GM18873 (cell line): ENCODE measurements around the gene PLAC9.
"Not testable (repeated sequence)": the region's sequence is repeated elsewhere in the genome, so short reads cannot be mapped to it uniquely, and the experiment has no call there.

Experiments
- ATAC-seq: cut with Tn5 transposase; IDR thresholded peaks from one replicate; pipeline ENCODE4 v1.9.1; 2021; ENCODE audit warnings: mild to moderate bottlenecking, moderate library complexity, moderate number of reproducible peaks; ENCODE audit not compliant: unreplicated experiment, low FRiP score

Gene PLAC9

DNA sequence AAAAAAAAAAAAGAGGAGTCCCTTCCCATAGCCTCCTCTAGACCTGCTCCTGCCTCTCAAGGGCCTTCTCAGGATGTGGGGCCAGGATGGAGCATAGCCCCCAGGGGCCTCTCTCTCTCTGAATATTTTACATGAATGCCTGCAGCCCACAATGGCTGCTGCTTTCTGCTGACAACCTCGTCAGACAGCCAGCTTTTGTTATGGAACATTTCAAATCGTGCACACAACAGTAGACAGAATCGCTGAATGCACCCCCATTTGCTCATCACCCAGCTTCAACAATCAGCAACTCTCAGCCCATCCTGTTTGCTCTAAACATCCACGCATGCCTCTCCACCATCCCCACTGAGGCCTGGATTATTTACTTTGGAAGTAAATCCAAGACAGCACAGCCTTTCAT is 5.4 kb downstream of the PLAC9 start:
- ATAC-seq = no peak

DNA sequence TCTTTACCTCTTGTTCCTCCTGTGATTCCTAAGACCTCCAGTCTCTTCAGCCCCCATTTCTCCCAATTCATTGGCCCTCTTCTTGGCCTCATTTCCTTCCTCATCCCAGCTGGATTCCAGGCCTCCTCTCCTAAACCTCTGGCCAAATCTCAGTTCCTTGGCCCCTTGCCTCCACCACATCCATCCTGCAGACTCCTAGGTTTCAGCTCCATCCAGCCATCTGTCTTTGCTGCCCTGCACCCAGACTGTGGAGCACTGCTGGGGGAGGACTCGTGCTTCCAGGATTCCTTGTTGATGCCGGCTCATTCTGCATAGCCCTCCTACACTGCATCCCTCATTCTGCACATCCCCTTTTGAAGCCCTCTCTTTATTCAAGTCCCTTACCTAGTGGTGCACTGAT is 6.7 kb downstream of the PLAC9 start:
- ATAC-seq = no peak

- no peak for ATAC-seq
These were observed 7.7 kb downstream of the PLAC9 start for GRCh38 chr10:80140251-80140650.

DNA sequence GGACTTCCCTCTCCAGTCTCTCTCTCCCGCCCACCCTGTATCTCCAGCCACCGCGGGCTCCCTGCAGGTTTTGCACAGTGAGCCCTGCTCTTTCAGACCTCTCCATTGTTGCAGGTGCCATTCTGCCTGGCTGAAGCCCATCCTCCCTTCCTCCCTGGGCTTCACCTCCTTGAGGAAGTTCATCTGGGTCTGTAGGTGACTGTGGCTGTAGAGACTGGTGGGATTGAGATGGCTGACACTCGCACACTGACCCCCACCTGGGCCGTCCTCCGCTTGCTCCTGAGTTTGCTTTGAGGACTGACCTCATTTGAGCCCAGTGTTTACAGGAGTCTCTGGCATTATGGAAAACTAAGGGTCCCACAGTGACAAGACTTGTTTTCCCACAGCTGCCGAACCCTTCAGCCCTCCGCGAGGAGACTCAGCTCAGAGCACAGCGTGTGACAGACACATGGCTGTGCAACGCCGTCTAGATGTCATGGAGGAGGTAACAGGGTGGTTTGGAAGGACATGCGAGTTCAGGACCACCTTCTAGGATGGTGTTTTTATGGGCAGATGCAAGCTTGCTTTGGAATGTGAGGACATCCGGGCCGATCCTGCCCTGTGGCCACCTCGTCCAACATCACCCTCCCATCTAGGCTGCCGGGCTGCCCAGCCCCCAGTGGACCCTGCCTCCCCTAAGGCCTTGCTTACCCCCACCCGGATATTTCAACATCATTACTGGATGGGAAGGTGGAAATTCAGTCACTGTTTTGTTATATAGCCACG is 9.3 kb downstream of the PLAC9 start:
- ATAC-seq = no peak

- ATAC-seq = peak; percentile 38
These were observed 11.7 kb downstream of the PLAC9 start for GRCh38 chr10:80144067-80144695.

GRCh38 chr10:80144696-80145131 is 12.2 kb downstream of the PLAC9 start:
- ATAC-seq = peak; percentile 40

- not testable (repeated sequence) for ATAC-seq
These were observed 13.1 kb downstream of the PLAC9 start for GRCh38 chr10:80145406-80146308.

DNA sequence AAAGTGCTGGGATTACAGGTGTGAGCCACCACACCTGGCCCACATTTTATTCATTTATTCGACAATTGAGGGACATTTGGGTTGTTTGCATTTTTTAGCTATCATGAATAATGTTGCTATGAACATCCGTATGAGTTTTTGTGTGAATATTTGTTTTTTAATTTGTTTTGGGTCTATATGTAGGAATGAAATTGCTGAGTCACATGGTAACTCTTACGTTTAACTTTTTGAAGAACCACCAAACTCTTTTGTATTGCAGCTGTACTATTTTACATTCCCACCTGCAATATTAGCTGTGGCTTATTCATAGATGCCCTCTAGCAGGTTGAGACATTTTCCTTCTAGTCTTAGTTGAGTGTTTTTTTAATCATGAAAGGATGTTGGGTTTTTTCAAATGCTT is 14.4 kb downstream of the PLAC9 start:
- ATAC-seq = no peak

GRCh38 chr10:80148166-80148805 is 15.8 kb downstream of the PLAC9 start:
- ATAC-seq = no peak

DNA sequence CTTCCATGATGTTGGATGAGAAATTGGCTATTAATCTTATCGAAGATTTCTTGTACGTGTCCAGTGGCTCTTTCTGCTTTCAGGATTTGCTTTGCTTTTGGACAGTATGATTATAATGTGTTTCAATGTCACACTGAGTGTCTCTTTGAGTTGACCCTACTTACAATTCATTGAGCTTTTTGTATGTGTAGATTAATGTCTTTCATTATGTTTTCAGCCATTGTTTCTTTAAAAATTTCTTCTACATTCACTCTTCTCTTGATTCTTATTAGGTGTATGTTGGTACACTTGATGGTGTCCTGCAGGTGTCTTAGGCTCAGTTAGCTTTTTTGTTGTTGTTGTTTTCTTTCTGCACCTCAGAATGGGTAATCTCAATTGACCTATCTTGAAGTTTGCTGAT is 16.6 kb downstream of the PLAC9 start:
- ATAC-seq = no peak

GRCh38 chr10:80150172-80150571 is 17.6 kb downstream of the PLAC9 start:
- ATAC-seq = no peak

- ATAC-seq = no peak
These were observed 20.3 kb downstream of the PLAC9 start for GRCh38 chr10:80152820-80153219.

GRCh38 chr10:80153460-80153859 is 20.9 kb downstream of the PLAC9 start:
- no peak for ATAC-seq

DNA sequence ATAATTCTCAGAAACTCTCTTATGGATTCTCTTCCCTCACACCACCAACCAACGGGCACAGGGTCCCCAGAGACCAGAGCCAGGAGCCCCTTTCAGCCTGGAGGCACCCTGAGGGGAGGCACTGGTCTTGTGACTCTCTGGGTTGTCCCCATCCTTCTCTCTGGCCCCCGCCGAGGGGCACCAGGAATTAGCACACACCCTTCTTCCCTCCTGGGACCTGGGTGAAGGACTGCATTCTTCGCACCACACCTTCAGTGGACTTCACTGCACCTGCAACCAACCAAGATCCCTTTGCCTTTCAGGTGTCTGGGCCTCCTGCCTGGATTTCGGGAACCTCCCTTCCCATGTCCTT is 22.1 kb downstream of the PLAC9 start:
- ATAC-seq = no peak

- no peak for ATAC-seq
These were observed 22.6 kb downstream of the PLAC9 start for GRCh38 chr10:80154978-80155695.

DNA sequence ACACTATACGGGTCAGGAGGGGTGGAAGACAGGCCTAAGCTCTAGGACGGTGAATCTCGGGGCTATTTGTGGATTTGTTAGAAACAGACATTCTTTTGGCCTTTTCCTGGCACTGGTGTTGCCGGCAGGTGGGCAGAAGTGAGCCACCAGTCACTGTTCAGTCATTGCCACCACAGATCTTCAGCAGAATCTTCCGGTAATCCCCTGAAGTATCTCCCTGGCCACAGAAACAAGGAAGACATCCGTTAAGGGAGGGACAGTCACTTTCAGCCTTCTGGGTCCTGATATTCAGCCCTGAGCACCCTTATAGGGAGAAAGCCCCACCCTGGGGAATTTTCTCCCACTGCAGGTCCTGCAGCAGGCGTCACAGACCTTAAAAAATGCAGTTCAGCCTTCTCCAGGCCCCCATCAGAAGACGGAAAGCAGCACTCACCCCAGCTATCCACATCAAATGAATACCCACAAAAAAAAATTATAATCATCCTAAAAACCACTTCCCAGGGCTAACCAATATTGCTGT is 23.2 kb downstream of the PLAC9 start:
- ATAC-seq = no peak

DNA sequence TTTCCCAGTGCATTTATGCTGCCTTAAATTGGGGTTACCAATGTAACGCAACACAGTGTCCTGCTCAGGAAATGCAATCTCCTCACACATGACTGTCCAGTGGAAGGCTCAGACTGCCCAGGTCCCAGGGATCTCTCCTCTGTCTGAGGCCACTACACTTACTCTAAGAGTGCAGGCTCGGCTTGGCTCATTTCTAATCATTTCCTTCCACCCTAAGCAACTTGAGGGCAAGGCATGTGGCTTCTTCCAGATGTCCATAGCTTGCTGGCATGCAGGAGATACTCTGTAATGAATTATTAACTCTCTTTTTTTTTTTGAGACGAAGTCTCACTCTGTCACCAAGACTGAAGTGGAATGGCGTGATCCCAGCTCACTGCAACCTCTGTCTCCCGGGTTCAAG is 23.7 kb downstream of the PLAC9 start:
- ATAC-seq = no peak

DNA sequence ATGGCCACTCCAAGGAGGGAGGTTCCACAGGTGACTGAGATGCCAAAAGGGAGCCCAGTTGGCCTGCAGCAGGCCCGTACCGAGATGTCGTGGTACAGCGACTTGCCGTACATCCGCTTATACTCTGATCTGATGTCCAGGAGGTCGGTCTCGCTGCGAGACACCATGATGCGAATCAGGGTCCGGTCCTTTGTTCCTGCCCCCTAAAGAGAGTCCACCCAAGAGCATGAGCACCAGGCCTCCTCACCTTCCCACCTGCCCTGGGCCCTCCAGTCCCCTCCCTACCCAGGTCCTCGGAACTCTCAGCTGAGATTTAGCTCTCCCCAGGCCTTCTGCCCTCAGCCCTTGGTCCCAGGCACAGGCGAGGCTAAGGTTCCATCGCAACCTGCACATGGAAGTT is 25.0 kb downstream of the PLAC9 start:
- no peak for ATAC-seq

DNA sequence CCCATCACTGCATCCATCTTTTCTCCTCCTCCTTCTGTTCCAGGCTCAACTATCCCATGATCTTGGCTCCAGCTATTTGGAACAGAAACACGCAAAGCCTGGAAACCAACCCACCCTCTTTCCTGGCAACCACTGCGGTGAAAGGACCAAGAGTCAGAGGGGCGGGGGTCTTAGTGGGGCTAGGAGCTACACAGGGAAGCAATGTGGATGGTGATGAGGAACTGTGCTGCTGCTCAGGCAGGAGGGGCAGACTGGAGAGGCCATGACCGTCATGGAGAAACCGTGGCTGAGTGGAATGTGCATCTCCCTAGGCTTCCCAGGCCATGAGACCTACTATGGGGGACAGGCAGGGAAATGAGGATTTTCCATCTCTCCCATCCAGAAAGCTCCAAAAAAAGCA is 25.6 kb downstream of the PLAC9 start:
- no peak for ATAC-seq

GRCh38 chr10:80158598-80159127 is 26.1 kb downstream of the PLAC9 start:
- ATAC-seq = no peak
